Peyer's patch (tissue), 4 donors: ENCODE data around the gene REX1BD. TPM values are rescaled to one million over a fixed set of nuclear protein-coding genes. Genes with fewer than 3 reads are reported as not detected.

ENCODE experiments used
- DNase-seq, 3 donors: peaks; one replicate each; pipeline ENCODE4 v3.0.0-alpha.2; 2017 to 2019
- H3K27ac ChIP-seq, 4 donors: fragments of 200-600 bp; sonication (generic); one replicate each; pipeline ENCODE4 v1.5.1; 2016 to 2019
- H3K27me3 ChIP-seq, 2 donors: fragments of 200-600 bp; sonication (generic); one replicate each; pipeline ENCODE4 v1.5.1; 2019
- H3K36me3 ChIP-seq, 3 donors: fragments of 200-600 bp; sonication (generic); one replicate each; pipeline ENCODE4 v1.5.1; 2016 to 2019
- H3K4me1 ChIP-seq, 4 donors: fragments of 200-600 bp; sonication (generic); one replicate each; pipeline ENCODE4 v1.5.1; 2016 to 2019
- H3K4me3 ChIP-seq, 4 donors: fragments of 200-600 bp; sonication (generic); 1 replicate in 3 of 4; 2 replicates in 1 of 4; pipeline ENCODE4 v1.5.1; 2016 to 2019; ENCODE audit warnings: mild to moderate bottlenecking in 1 of 4
- H3K9me3 ChIP-seq, 4 donors: fragments of 200-600 bp; sonication (generic); one replicate each; pipeline ENCODE4 v1.5.1; 2016 to 2019; ENCODE audit warnings: mild to moderate bottlenecking in 1 of 4
- POLR2A ChIP-seq, 2 donors: fragments of 450-650 bp; IDR thresholded peaks; one replicate each; pipeline ENCODE4 v1.5.1; 2017; ENCODE audit warnings: antibody characterized with exemption in 2 of 2, mild to moderate bottlenecking in 2 of 2, moderate library complexity in 2 of 2
- total RNA-seq, 4 donors: library from RNA; depleted of rRNA; stranded (reverse); fragments of >200 nt; gene quantifications; one replicate each; pipeline ENCODE4 v1.1.0, GENCODE V29; 2016
- TF ChIP-seq, protein P1 (sequence below), 6 experiments: fragments of 450-650 bp in 4 of 6; fragments of 200-600 bp in 2 of 6; sonication (generic) in 1 of 6; IDR thresholded peaks; one replicate each; pipeline ENCODE4 v1.5.1; 2017 to 2019; ENCODE audit warnings: antibody characterized with exemption in 6 of 6, mild to moderate bottlenecking in 3 of 6, moderate library complexity in 1 of 6

REX1BD gene
- total RNA-seq, 4 donors from 2014 or later = 68.1 to 76.3 (median 72.2) TPM

DNA sequence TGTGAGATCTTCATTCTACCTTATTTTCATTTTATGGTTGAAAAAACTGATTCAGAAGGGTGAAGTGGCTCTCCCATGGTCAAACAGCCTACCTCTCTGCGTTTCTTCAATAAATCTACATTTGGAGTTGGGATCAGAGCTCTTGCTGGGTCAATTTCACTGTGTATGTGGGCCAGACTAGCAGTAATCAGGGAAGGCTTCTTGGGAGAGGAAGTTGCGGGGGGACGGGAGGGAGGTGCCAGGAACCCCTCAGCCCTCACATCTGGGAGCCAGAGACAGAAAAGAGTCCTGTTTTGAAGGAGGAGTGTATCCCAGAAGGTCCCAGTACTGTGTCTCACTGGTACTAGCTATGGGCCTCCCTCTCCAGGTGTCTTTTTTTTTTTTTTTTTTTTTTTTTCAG, 30.0 kb upstream of the REX1BD start:
- TF ChIP-seq, protein P1, sequence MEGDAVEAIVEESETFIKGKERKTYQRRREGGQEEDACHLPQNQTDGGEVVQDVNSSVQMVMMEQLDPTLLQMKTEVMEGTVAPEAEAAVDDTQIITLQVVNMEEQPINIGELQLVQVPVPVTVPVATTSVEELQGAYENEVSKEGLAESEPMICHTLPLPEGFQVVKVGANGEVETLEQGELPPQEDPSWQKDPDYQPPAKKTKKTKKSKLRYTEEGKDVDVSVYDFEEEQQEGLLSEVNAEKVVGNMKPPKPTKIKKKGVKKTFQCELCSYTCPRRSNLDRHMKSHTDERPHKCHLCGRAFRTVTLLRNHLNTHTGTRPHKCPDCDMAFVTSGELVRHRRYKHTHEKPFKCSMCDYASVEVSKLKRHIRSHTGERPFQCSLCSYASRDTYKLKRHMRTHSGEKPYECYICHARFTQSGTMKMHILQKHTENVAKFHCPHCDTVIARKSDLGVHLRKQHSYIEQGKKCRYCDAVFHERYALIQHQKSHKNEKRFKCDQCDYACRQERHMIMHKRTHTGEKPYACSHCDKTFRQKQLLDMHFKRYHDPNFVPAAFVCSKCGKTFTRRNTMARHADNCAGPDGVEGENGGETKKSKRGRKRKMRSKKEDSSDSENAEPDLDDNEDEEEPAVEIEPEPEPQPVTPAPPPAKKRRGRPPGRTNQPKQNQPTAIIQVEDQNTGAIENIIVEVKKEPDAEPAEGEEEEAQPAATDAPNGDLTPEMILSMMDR (IDR thresholded peaks at IDR 0.05) = no peak
- TF ChIP-seq POLR2A (IDR thresholded peaks at IDR 0.05) = no peak
- peak overlapping the region; percentile 91 to 94 (median 93) for H3K27ac ChIP-seq
- no peak for DNase-seq
- H3K4me3 ChIP-seq = peak overlapping the region; percentile 78 to 94 (median 84)
- peaks cover 0 to 20% (median 0%) of the 10 kb centered on the region in 3 donors for H3K36me3 ChIP-seq
- no peaks in the 10 kb centered on the region for H3K9me3 ChIP-seq
- H3K27me3 ChIP-seq = no peaks in the 10 kb centered on the region
- peaks cover 0 to 6% (median 2%) of the 10 kb centered on the region in 4 donors for H3K4me1 ChIP-seq

DNA sequence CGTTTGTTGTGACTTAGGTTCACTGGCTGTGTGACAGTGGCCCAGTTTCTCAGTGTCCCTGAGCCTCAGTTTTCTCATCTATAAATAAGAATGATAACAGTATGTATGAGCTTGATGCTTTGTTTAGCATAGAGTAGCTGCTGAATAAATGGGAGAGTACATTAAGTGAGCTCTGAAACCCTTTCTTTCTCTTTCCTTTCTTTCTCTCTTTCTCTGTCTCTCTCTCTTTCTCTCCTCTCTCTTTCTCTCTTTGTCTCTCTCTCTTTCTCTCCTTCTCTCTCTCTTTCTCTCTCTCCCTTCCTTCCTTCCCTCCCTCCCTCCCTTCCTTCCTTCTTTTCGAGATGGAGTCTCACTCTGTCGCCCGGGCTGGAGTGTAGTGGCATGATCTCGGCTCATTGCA, 28.9 kb upstream of the REX1BD start:
- Histone ChIP-seq H3K27ac (no peak overlapping the region), H3K4me3 (no peak overlapping the region), H3K9me3 (no peaks in the 10 kb centered on the region), H3K27me3 (no peaks in the 10 kb centered on the region), H3K4me1 (peaks cover 0 to 6% (median 2%) of the 10 kb centered on the region in 4 donors), H3K36me3 (peaks cover 0 to 31% (median 0%) of the 10 kb centered on the region in 3 donors)
- no peak for DNase-seq
- no peak for TF ChIP-seq POLR2A (IDR thresholded peaks at IDR 0.05)
- TF ChIP-seq, protein P1 (IDR thresholded peaks at IDR 0.05) = no peak

DNA sequence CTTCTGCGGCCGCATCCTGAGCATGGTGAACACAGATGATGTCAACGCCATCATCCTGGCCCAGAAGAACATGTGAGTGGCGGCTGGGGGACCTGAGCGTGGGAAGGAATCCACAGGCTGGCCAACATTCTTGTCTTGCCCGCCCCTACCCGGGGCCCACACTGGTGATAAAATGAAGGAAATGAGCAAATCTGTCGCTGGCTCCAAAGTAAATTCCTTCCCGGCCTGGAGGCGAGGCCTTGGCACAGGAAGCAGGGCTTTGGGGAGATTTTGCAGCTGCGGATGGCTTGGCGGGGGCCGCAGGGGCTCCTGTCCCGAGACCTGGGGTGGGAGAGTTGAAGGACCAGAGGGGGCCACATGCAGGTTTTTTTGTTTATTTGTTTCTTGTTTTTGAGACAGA, 26.5 kb upstream of the REX1BD start:
- Histone ChIP-seq H3K27me3 (no peaks in the 10 kb centered on the region), H3K9me3 (no peaks in the 10 kb centered on the region), H3K27ac (peak overlapping the region in 1 of 4 donors; percentile 59), H3K36me3 (peaks cover 0 to 55% (median 0%) of the 10 kb centered on the region in 3 donors), H3K4me1 (peaks cover 0 to 6% (median 2%) of the 10 kb centered on the region in 4 donors), H3K4me3 (no peak overlapping the region)
- no peak for TF ChIP-seq POLR2A (IDR thresholded peaks at IDR 0.05)
- TF ChIP-seq, protein P1 (IDR thresholded peaks at IDR 0.05) = no peak
- no peak for DNase-seq

DNA sequence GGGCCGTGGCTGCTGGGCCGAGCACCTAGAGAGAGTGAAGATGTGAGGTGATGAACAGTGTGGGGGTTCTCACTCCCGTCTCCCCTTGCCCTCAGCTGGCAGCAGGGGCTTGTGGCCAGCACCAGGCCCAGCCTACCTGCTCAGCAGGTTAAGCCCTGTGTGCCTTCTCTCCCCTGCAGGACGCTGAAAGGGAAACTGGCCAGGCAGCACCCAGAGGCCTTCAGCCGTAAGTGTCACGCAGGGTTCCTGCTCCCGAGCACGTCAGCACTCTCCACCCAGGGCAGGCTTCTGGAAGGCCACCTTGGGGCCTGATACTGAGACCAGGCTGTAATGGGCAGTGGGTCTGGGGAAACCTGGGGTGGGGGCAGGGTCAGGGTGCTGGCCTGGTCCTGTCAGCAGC, 21.6 kb upstream of the REX1BD start:
- DNase-seq = no peak
- Histone ChIP-seq H3K36me3 (peaks cover 0 to 71% (median 0%) of the 10 kb centered on the region in 3 donors), H3K9me3 (no peaks in the 10 kb centered on the region), H3K4me3 (no peak overlapping the region), H3K27me3 (no peaks in the 10 kb centered on the region), H3K27ac (no peak overlapping the region), H3K4me1 (no peaks in the 10 kb centered on the region)
- TF ChIP-seq POLR2A (IDR thresholded peaks at IDR 0.05) = no peak
- TF ChIP-seq, protein P1 (IDR thresholded peaks at IDR 0.05) = no peak

DNA sequence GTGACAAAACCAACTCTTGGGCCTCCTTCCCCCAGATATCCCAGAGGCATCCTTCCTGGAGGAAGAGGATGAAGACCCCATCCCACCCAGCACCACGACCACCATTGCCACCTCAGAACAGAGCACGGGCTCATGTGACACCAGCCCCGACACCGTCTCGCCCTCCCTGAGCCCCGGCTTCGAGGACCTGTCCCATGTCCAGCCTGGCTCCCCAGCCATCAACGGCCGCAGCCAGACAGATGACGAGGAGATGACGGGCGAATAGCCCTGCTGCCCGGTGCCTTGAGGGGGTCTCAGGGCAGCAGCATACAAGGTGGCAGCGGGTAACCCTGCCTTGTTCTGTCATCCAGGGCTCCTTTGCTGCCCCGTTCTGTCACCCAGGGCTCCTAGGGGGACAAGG, 20.2 kb upstream of the REX1BD start:
- DNase-seq = no peak
- Histone ChIP-seq H3K27ac (no peak overlapping the region), H3K4me3 (no peak overlapping the region), H3K9me3 (no peaks in the 10 kb centered on the region), H3K36me3 (peaks cover 0 to 61% (median 0%) of the 10 kb centered on the region in 3 donors), H3K4me1 (peaks cover 3 to 12% (median 11%) of the 10 kb centered on the region in 4 donors), H3K27me3 (no peaks in the 10 kb centered on the region)
- TF ChIP-seq, protein P1 (IDR thresholded peaks at IDR 0.05) = no peak
- no peak for TF ChIP-seq POLR2A (IDR thresholded peaks at IDR 0.05)
